ENCODE results near the gene GDPD5.

Gene GDPD5

GRCh38 chr11:75432911-75433321 lies 92.8 kb downstream of the GDPD5 start, which contains the start of gene KLHL35:
KLHL35 (minus strand) TSS chr11:75433203; CDS start chr11:75430629, 2,574 bp downstream.
- H3K9me3 ChIP-seq, result peaks cover 12% of the 10 kb centered on the region; the same call in 1 of the 2 replicates
- peaks cover 12% of the 10 kb centered on the region; the same call in 1 of the 2 replicates for H4K20me1 ChIP-seq
- TF ChIP-seq Cebpa-rat (IDR thresholded peaks at IDR 0.05), result no peak
- no peak within 1 kb of the TSS for H3K27ac ChIP-seq
- H3K4me2 ChIP-seq, result no peak within 1 kb of the TSS
- H3K27me3 ChIP-seq, result peaks cover 57% of the 10 kb centered on the region
- no peaks in the 10 kb centered on the region for H3K36me3 ChIP-seq
- H3K4me3 ChIP-seq, result no peak within 1 kb of the TSS
- H3K9ac ChIP-seq, result no peak within 1 kb of the TSS
- peaks cover 9% of the 10 kb centered on the region for H3K4me1 ChIP-seq

GRCh38 chr11:75431533-75432525 lies 93.9 kb downstream of the GDPD5 start:
- Histone ChIP-seq H3K27me3 (peaks cover 68% of the 10 kb centered on the region), H3K9ac (no peak overlapping the region), H3K4me2 (no peak overlapping the region), H4K20me1 (peaks cover 12% of the 10 kb centered on the region; the same call in 1 of the 2 replicates), H3K27ac (no peak overlapping the region), H3K4me1 (peaks cover 9% of the 10 kb centered on the region), H3K9me3 (peaks cover 12% of the 10 kb centered on the region; the same call in 1 of the 2 replicates), H3K36me3 (peaks cover under 1% of the 10 kb centered on the region; the same call in 1 of the 2 replicates), H3K4me3 (no peak overlapping the region)
- TF ChIP-seq Cebpa-rat (IDR thresholded peaks at IDR 0.05), result no peak

DNA sequence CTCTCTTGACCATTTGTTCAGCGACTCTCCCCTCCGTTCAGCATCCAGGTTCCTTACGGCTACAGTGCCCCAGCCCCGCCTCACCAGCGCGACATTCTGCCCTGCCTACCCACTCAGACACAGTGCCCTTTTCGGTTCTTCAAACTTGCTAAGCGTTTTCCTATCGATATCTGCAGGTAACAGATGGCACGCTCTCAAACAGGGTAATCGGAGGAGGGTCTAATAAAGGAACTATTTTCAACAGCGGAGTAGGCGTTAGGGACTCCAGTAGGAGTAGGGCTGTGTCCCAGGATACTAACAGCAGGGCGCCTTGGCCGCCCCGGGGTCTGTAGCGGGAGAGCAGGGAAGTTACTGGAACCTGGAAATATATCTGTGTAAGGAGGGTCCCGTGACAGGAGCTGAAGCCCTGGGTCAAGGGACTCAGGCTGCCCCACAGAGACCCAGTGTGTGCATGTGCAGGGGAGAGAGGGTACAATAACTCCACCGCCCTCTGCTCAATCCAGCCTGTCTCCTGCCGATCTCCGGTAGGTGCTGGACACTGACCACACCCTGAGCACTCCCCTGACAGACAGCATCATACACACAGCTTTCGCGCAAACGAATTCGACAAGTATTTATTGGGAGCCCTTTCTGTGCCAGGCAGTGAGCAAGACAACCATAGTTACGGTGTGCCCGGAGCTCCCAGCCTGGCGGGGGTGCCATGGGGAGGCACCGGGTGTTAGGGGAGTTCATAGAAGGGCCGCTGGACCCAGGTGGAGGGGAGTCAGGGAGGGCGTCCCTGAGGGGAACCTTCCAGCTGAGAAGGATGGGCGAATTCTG lies 94.8 kb downstream of the GDPD5 start:
- peaks cover 71% of the 10 kb centered on the region for H3K27me3 ChIP-seq
- H3K36me3 ChIP-seq, result peaks cover 6% of the 10 kb centered on the region; the same call in 1 of the 2 replicates
- peak overlapping the region; percentile 65 for H3K4me3 ChIP-seq
- H3K4me1 ChIP-seq, result peaks cover 9% of the 10 kb centered on the region
- H3K4me2 ChIP-seq, result peak overlapping the region; percentile 78
- H3K27ac ChIP-seq, result no peak overlapping the region
- peaks cover 12% of the 10 kb centered on the region; the same call in 1 of the 2 replicates for H4K20me1 ChIP-seq
- H3K9ac ChIP-seq, result no peak overlapping the region
- no peak for TF ChIP-seq Cebpa-rat (IDR thresholded peaks at IDR 0.05)
- H3K9me3 ChIP-seq, result peaks cover 12% of the 10 kb centered on the region; the same call in 1 of the 2 replicates

- peaks cover 16% of the 10 kb centered on the region for H4K20me1 ChIP-seq
- H3K4me2 ChIP-seq, result peak overlapping the region; percentile 78
- H3K27me3 ChIP-seq, result peaks cover 71% of the 10 kb centered on the region
- peaks cover 9% of the 10 kb centered on the region for H3K4me1 ChIP-seq
- H3K9ac ChIP-seq, result peak overlapping the region; percentile 34; the same call in 1 of the 2 replicates
- peaks cover 12% of the 10 kb centered on the region; the same call in 1 of the 2 replicates for H3K9me3 ChIP-seq
- H3K36me3 ChIP-seq, result peaks cover 13% of the 10 kb centered on the region
- no peak for TF ChIP-seq Cebpa-rat (IDR thresholded peaks at IDR 0.05)
- H3K27ac ChIP-seq, result peak overlapping the region; percentile 41
- peak overlapping the region; percentile 65 for H3K4me3 ChIP-seq
Measured at GRCh38 chr11:75429902-75430713, 95.6 kb downstream of the GDPD5 start.

- no peak for TF ChIP-seq Cebpa-rat (IDR thresholded peaks at IDR 0.05)
- peaks cover 11% of the 10 kb centered on the region for H3K4me1 ChIP-seq
- no peak overlapping the region for H3K9ac ChIP-seq
- H3K9me3 ChIP-seq, result peaks cover 12% of the 10 kb centered on the region; the same call in 1 of the 2 replicates
- no peak overlapping the region for H3K27ac ChIP-seq
- H3K4me2 ChIP-seq, result peak overlapping the region; percentile 78
- peaks cover 71% of the 10 kb centered on the region for H3K27me3 ChIP-seq
- peaks cover 14% of the 10 kb centered on the region for H3K36me3 ChIP-seq
- peaks cover 20% of the 10 kb centered on the region for H4K20me1 ChIP-seq
- H3K4me3 ChIP-seq, result peak overlapping the region; percentile 65
Measured at GRCh38 chr11:75429641-75429901, 96.2 kb downstream of the GDPD5 start.

DNA sequence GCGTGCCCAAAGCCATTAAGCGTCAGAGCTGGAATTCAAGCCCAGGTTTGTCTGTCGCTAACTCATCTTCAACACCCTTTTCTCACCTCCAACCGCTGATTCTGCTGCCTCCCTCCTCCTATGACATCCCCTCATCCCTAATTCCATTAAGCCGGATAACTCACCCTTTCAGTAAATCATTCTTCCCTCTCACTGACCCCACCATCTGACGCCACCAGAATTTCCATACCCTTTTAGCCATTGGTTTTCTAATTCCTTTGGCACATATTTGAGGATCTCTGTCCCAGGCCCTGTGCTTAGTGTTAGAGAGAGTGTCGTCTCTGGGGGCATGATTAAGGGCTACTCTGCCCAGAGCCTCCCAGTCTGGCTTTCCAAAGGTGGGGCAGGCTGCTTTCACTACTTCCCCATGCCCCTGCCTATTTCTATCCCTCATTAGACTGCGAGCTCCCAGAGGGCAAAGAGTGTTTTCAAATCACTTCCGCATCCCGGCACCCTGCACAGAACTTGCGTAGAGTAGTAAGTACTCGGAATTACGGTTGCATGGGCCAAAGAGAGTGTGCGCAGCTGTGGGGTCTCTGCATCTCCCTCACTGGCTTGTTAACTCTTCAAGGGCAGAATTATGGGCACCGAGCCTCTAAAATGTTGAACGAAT lies 96.6 kb downstream of the GDPD5 start:
- Histone ChIP-seq H4K20me1 (peaks cover 24% of the 10 kb centered on the region), H3K9ac (no peak overlapping the region), H3K4me2 (peak overlapping the region; percentile 78), H3K36me3 (peaks cover 14% of the 10 kb centered on the region), H3K27me3 (peaks cover 71% of the 10 kb centered on the region), H3K9me3 (peaks cover 12% of the 10 kb centered on the region; the same call in 1 of the 2 replicates), H3K27ac (no peak overlapping the region), H3K4me3 (peak overlapping the region; percentile 65; the same call in 1 of the 2 replicates), H3K4me1 (peaks cover 16% of the 10 kb centered on the region)
- no peak for TF ChIP-seq Cebpa-rat (IDR thresholded peaks at IDR 0.05)

GRCh38 chr11:75428281-75428724 lies 97.4 kb downstream of the GDPD5 start:
- no peak overlapping the region for H3K9ac ChIP-seq
- H3K4me2 ChIP-seq, result peak overlapping the region; percentile 65
- TF ChIP-seq Cebpa-rat (IDR thresholded peaks at IDR 0.05), result no peak
- H3K36me3 ChIP-seq, result peaks cover 22% of the 10 kb centered on the region
- H3K4me1 ChIP-seq, result peaks cover 19% of the 10 kb centered on the region
- H3K9me3 ChIP-seq, result peaks cover 12% of the 10 kb centered on the region; the same call in 1 of the 2 replicates
- H3K27me3 ChIP-seq, result peaks cover 68% of the 10 kb centered on the region
- peaks cover 27% of the 10 kb centered on the region for H4K20me1 ChIP-seq
- peak overlapping the region; percentile 58 for H3K4me3 ChIP-seq
- no peak overlapping the region for H3K27ac ChIP-seq

DNA sequence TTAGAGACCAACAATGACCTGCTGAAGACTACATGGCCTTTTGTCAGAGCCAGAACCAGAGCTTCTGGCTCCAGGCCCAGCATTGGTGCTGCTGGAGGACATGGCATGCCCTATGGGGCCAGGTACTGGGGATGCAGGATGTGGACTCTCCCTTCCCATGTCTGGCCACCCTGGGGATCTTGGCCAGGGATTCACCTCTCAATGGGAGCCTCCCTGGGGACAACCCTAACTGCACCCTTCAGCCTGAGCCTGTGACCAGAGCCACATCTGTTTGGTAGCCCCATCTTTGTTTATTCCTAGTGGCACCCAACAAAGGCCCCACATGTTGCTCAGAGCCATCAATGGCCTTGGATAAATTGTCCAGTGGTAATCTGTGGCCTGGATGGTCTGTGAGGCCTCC lies 98.6 kb downstream of the GDPD5 start:
- Histone ChIP-seq H3K9me3 (peaks cover 12% of the 10 kb centered on the region; the same call in 1 of the 2 replicates), H3K4me1 (peaks cover 19% of the 10 kb centered on the region), H3K27me3 (peaks cover 57% of the 10 kb centered on the region), H3K36me3 (peaks cover 33% of the 10 kb centered on the region), H3K4me3 (no peak overlapping the region), H4K20me1 (peaks cover 33% of the 10 kb centered on the region), H3K4me2 (no peak overlapping the region), H3K9ac (no peak overlapping the region), H3K27ac (no peak overlapping the region)
- no peak for TF ChIP-seq Cebpa-rat (IDR thresholded peaks at IDR 0.05)
